GM18868 (cell line): ENCODE measurements around the gene SPATA1.

Experiments
- ATAC-seq: cut with Tn5 transposase; IDR thresholded peaks from one replicate; pipeline ENCODE4 v1.9.1; 2021; ENCODE audit warnings: mild to moderate bottlenecking, moderate library complexity; ENCODE audit not compliant: unreplicated experiment

The SPATA1 gene

DNA sequence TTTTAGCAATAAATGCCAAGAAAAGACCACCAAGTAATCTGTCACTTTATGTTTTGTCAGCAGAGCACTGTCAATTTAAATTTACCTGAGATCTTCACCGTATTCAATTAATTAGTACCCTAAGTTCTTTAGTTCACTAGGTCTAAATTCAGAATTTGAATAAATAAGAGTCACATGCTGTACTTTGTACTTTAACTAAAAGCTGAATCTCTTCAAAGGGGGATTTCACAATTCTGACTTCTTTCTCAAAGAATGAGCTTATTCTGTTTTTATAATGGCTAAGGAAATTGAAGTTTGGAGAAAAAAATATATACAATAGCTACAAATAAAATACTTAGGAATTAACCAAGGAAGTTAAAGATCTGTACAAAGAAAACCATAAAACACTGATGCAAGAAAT lies 2.3 kb downstream of the SPATA1 start:
- no peak for ATAC-seq

DNA sequence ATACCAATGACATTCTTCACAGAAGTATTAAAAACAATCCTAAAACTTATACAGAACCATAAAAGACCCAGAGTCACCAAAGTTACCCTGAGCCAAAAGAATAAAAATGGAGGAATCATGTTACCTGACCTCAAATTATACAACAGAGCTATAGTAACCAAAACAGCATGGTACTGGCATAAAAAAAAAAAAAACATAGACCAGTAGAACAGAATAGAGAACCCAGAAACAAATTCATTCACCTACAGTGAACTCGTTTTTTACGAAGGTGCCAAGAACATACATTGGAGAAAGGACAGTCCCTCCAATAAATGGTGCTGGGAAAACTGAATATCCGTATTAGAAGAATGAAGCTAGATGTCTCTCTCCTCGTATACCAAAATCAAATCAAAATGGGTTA lies 2.8 kb downstream of the SPATA1 start:
- no peak for ATAC-seq

DNA sequence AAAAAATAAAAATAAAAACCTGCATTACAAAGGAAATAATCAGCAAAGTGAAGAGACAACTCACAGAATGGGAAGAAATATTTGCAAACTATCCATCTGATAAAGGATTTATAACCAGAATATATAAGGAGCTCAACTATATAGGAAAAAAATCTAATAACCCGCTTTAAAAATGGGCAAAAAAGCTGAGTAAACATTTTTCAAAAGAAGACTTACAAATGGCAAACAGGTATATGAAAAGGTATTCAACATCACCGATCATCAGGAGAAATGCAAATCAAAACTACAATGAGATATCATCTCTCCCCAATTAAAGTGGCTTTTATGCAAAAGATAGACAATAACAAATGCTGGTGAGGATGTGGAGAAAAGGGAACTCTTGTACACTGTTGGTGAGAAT lies 4.0 kb downstream of the SPATA1 start:
- no peak for ATAC-seq

DNA sequence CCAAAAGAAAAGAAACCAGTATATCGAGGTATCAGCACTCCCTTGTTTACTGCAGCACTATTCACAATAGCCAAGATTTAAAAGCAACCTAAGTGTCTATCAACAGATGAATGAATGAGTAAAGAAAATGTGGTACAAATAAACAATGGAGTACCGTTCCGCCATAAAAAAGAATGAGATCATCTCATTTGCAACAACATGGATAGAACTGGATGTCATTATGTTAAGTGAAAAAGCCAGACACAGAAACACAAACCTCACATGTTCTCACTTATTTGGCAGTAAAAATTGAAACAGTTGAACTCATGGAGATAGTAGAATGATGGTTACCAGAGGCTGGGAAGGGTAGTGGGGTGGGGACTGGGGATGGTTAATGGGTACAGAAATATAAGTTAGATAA lies 4.5 kb downstream of the SPATA1 start:
- no peak for ATAC-seq

DNA sequence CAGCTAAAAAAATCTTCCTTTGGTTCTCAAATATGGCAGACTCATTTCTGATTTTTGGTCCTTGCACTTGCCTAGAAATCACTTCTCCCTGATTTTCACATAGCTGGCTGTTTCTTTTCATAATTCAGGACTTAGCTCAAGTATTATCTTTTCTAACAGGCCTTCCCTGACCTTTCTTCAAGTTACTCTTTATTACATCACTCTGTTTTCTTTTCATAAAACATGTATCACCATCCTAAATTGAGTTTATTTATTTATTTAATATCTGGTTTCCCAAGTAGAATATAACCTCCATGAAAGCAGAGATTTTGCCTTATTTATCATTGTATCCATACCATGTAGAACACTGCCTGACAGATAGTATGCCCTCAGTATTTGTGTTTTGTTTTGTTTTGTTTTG lies 18.4 kb downstream of the SPATA1 start:
- no peak for ATAC-seq

DNA sequence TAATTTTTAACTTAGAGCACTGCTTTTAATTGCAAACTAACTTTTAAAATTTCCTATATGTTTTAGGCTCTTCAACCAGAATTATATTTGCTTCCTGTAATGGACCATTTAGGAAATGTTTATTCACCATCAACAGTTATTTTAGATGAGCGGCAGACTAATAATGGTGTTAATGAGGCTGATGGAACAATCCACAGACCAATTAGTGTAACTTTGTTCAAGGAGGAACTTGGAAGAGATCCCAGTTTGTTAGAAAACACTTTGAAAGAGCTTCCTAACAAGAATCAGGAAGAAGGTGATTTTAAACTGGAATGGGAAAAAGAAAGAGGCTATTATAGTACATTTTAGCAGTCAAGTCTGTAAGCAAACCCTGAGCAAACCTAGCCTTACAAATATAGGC lies 19.6 kb downstream of the SPATA1 start:
- ATAC-seq, result no peak

DNA sequence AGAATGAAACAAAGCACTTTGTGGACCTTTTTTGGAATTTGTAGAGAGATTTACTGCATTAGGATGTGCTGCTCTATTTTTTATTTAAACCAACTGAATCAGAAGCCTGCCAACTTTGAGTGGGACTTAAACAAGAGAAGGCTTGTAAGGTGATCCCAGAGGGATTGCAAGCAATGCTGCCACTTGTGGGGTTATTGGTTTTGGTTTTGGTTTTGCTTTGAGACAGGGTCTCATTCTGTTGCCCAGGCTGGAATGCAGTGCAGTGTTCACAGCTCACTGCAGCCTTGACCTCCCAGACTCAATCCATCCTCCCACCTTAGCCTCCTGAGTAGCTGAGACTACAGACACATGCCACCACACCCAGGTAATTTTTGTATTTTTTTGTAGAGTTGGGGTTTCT lies 32.4 kb downstream of the SPATA1 start:
- ATAC-seq, result peak; percentile 75

DNA sequence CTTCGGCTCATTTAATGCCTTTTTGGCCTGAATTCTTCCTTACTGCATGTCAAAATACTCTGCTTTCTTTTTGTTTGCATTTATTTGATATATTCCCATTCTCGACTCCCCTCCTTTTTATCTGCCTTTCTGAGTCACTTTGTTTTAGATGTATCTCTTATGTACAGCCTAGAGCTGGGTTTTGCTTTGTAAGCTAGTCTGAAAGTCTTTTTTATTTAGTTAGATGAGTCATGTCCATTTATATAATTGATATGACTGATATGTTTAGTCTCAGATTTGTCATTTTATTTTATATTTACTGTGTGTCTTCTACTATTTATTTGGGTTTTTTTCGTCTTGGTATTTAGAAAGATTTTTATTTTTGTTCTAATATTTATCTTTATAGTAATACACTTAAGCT lies 33.8 kb downstream of the SPATA1 start:
- no peak for ATAC-seq

DNA sequence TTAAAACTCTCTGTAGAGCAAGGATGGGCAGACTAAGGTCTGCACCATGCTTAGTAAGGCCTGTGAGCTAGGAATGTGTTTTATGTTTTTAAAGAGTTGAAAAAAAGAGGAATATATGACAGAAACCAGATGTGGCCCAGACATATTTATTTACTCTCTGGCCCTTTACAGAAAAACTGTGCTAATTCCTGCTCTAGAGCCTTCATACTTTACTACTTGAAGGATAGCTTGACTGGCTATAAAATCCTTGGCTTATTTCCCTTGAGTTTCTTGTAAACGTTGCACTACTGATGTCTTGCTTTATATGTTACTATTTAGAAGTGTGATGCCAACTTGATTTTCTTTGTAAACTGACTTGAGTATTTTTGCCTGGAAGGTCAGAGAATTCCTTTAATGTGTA lies 34.6 kb downstream of the SPATA1 start:
- no peak for ATAC-seq

DNA sequence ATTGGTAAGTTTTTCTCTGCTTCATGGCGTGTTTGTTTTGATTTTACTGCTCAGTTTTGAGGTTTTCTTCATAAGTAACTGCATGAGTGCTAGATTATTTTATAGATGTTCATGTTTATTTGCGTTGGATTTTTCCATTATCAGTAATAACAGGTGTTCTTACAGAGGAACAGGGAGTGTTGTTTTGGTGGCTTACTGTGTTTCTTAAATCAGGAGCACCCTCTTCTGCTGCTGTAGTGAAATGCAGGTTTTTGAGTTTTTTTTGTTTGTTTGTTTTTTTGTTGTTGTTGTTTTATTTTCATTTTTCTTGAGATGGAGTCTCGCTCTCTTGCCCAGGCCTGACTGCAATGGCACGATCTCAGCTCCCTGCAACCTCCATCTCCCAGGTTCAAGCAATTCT lies 35.5 kb downstream of the SPATA1 start:
- ATAC-seq, result no peak

DNA sequence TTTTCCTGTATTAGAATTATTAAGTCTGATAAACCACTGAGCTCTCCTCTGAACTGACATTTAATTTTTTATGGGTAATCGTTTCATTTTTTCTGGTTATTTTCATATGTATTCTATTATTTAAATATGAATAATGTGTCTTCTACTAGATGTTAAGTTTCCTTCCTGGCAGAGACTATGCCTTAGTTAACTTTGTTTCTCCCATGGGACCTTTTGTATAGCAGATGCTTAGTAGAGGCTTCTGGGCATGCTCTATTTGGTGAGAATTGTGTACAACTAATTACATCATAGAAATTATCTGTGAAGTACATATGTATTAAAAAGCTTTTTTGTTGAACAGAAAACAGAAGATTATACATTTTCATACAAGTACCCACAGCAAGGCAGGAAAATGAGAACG lies 44.6 kb downstream of the SPATA1 start:
- no peak for ATAC-seq

DNA sequence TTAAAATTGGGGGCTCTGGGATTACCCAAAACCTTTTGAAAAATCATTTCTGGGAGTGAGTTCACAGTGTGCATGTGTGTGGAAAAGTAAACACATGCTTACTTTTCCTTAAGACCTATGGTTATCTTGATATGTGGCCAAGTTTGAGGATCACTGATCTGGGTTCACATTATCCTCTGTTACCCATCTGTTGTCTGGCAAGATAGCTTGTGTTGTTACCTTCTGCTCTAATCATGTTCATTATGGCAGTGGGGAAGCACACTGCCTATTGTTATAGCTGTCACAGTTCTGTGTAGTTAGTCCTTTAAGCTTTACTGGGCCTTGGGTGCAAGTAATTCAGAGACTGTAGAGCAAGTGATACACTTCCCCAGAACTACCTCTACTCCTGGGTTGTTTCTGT lies 63.0 kb downstream of the SPATA1 start:
- ATAC-seq, result no peak

DNA sequence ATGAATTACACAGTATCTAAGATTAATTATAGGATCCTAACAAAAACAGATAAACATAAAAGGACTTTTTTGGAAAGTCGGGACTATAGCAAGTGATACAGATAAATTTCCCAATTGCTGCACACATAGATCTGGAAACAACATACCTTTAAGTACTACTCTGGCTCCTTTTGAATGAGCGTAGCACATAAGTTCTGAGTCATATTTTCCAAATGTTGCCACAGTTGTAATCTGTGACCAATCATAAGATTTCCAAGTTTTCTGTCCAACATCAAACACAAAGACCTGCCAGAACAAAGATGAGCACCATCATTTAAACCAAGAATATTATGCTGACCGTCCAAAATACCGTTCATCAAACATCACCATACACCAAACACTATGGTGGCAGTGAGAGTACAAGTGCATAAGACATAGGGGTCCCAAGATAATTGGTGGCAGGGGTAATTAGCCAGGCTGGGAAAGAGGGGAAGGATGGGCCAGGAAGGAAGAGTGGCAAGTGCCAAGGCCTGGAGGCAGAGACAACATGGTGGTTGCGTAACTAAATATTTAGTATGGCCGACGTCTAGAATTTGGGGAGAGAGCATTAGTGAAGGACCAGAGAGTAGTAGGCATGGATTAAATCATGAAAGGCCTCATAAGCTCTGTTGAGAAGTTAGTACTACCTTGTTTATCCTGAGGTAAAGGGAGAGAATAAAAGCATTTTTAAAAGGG lies 64.4 kb downstream of the SPATA1 start:
- no peak for ATAC-seq

DNA sequence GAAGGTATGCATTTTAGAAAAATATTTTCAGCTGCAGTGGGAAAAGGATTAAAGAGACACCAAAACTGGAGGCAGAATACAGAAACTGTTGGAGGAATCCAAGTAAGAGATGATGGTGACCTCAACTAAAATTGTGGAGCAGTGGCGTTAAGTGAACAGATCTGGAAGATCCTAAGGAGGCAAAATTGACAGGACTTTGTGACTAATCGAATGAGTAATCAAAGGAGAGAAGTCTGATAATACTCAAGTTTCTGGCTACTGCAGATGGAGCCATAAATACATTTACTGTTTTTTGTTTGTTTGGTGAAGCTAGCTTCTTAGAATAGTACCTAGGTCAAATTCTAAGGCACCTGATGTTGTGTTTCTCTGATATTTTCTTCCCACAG lies 65.0 kb downstream of the SPATA1 start:
- no peak for ATAC-seq

DNA sequence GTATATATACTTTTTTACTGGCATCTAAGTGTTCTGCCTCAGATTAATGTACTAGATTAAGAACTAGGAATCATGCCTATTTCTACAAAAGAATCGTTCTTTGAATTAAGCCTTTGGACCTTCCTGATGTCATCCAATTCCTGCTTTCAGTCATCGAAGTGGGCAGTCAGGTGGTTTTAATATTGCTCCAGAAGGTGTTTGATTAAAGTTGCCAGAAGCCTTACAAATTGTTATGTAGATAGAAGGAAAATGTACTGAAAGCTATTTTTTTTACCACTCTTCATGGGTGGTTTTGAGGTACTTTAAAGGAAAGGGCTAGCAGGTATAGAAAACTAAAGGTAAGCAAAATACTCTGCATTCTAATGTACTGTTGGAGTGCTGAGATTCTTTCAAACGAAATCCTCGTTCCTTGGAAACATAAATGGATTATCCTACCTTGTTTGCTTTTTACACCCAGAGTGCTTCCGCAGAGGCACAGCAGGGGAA lies 67.3 kb downstream of the SPATA1 start:
- ATAC-seq, result peak; percentile 2

DNA sequence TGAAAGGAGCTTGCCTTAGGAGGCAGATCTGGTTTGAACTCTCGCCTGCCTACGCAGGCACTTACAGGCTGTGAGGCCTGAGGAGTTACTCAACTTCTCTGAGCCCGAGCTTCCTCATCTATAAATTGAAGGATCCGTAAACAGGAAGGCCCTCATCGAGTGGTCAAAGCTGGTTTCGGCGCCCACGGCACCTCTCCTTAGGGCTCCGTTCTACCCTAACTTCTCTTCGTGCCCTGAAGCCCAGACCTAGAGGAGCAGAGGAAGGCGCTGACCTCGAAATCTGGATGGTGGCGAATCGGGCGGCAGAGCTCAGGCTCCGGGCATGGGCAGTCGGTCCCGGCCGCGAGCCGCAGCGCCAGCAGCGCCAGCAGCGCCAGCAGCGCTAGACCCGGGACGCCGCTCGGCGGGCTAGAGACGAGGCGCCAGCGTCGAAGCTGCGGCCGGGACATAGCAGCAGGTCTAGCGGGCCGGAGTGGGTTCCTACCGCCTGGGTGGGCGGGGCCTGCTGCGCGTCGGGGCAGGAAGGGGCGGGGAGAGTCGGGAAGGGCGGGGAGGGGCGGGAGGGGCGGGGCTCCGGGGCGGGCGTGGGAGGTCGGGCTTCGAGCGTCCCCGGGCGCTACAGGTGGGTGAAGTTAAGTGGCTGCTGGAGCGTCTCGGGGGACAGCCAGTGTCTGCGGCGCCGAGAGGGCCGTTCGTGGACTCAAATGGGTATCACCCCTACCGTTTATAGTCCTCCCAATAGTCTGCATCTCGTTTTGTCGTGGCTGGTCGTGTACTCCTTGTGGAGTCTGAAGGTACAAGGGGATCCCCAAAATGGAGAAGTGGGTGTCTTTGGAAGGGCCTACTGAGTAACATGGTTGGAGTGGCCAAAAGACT lies 68.0 kb downstream of the SPATA1 start, which contains the start of gene CTBS:
TSS of gene CTBS (minus strand) at position 474 of the 876 bp plus-strand sequence. CDS start at position 449, 25 bp downstream.
- peak; percentile 85 for ATAC-seq

DNA sequence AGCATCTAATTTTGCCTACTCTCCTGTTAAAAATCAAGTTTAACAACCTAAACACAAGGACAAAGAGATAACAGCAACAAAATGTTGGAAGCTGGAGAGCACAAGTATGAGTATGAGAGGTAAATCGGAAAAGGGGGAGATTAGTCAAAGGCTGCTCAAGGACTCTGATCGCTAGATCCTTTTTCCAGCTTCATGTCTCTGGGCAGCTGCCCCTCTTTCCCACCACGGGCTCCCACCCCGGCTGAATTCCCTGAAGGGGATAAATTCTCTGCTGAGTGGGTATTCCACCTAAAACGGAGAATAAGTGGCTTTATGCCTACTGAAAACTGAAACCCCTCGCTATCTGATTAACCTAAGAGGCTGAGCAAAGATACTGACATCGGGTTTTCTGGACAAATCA lies 68.8 kb downstream of the SPATA1 start:
- no peak for ATAC-seq

DNA sequence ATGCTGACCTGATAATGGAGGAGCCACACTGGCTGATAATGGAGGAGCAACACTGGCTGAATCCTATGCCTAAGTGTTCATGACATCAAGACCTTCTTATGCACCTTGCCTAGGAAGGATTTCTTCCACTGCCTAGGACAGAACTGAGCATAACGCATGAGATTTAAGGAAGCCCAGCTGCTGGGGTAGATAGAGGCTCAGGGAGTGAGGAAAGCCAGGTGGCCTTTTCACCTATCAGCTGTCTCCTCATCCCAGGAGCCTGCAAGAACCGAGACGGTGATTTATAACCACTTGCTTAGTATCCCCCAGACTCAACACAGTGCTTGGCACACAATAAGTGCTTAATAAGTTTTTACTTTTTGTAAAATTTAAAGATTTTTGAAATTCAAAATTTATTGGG lies 75.5 kb downstream of the SPATA1 start:
- ATAC-seq, result no peak

DNA sequence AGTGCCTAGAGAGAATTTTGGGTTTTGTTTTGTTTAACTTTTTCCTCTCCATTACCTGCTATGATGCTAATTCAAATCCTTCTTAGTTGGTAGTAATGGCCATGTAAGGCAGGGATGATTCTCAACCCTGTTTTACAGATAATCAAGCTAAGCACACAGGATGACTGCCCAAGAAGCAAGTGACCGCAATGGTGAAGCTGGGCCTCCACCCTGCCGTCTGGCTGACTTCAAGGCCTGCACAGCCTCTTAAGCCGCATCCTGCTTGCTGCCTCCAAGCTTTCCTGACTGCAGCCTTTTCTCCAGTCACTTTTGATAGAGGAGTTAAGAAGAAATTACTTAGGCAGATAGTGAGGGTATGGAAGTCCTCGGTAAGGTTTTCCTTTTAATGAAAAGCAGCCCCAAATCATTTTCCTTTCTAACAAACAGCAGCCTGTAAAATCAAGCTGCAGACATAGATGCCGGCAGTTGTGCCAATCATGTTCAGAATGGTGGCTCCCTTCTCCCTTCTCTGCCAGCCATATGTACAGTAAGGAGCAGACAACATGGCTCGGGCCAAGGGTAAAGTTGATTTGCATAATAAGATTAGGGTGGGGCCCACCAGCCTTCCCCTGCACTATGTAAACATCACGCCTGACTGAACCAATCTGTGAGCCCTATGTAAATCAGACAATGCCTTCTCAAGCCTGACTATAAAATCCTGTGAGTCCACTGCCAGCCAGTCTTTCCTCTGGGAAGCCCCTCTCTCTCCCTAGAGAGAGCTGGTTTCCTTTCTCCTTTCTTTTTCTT lies 76.8 kb downstream of the SPATA1 start:
- peak; percentile 72 for ATAC-seq

DNA sequence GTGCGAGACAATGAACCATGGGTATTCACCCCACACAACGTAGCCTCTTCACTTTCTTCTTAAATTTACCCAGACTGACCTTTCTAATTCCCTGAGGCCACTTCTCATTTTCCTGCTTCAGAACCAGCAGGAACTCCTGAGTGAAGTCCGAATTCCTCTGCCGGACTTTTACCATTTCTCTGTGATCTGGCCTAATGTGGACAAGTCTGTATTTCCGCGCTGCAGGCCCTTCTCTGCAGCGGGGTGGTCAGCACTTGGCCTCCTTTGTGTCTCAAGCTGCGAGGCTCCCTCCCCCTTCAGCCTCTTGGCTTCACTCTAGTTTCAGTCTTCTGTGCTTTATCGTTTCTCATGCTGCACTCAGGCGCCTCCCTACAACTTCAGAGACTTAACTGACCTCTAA lies 77.5 kb downstream of the SPATA1 start:
- no peak for ATAC-seq

DNA sequence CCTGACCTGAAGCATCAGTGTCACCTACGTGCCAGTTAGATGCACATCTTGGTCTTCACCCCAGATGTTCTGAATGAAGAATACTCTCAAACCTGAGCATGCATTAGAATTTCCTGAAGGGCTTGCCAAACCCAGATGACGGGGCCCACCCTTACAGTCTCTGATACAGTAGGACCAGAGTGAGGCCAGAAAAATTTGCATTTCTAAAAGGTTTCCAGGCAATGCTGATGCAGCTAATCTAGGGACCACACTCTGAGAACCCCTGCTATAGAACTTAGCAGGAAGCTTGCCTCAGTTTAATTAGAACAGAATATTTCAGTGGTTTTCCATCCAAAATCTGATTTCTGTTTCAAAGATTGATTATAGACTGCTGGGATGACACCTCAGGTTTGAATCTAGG lies 77.9 kb downstream of the SPATA1 start:
- no peak for ATAC-seq
